Osteocyte (in vitro differentiated cells): ENCODE results near the gene TXNDC11. TPM values are rescaled to one million over a fixed set of nuclear protein-coding genes. Genes with fewer than 3 reads are reported as not detected.

Source experiments
- DNase-seq: peaks from one replicate; pipeline ENCODE4 v3.0.0; 2021; ENCODE audit warnings: mixed read lengths; ENCODE audit not compliant: unreplicated experiment; ENCODE audit errors: extremely low spot score
- H3K27ac Mint-ChIP-seq: one replicate; pipeline ENCODE4 v1.8.0; 2021; ENCODE audit warnings: mild to moderate bottlenecking, mixed read lengths; ENCODE audit not compliant: unreplicated experiment
- H3K27me3 Mint-ChIP-seq: one replicate; pipeline ENCODE4 v1.8.0; 2021; ENCODE audit warnings: mixed read lengths; ENCODE audit not compliant: unreplicated experiment
- H3K36me3 Mint-ChIP-seq: one replicate; pipeline ENCODE4 v1.8.0; 2021; ENCODE audit warnings: mixed read lengths; ENCODE audit not compliant: unreplicated experiment
- H3K4me1 Mint-ChIP-seq: one replicate; pipeline ENCODE4 v1.8.0; 2021; ENCODE audit warnings: mixed read lengths; ENCODE audit not compliant: unreplicated experiment
- H3K4me3 Mint-ChIP-seq: one replicate; pipeline ENCODE4 v1.8.0; 2021; ENCODE audit warnings: mild to moderate bottlenecking, moderate library complexity, mixed read lengths; ENCODE audit not compliant: unreplicated experiment
- H3K9me3 Mint-ChIP-seq: one replicate; pipeline ENCODE4 v1.8.0; 2021; ENCODE audit warnings: mixed read lengths; ENCODE audit not compliant: unreplicated experiment
- CTCF ChIP-seq: fragments of 200-600 bp; sonication (generic); IDR thresholded peaks from 2 replicates; pipeline ENCODE4 v1.5.0; 2021; ENCODE audit warnings: antibody characterized with exemption, mild to moderate bottlenecking, moderate library complexity
- total RNA-seq: library from RNA; stranded (reverse); gene quantifications from 2 replicates; pipeline ENCODE4 v1.2.1, GENCODE V29; 2021

The TXNDC11 gene
- total RNA-seq, 1 donor from 2014 or later = 31.9 TPM

DNA sequence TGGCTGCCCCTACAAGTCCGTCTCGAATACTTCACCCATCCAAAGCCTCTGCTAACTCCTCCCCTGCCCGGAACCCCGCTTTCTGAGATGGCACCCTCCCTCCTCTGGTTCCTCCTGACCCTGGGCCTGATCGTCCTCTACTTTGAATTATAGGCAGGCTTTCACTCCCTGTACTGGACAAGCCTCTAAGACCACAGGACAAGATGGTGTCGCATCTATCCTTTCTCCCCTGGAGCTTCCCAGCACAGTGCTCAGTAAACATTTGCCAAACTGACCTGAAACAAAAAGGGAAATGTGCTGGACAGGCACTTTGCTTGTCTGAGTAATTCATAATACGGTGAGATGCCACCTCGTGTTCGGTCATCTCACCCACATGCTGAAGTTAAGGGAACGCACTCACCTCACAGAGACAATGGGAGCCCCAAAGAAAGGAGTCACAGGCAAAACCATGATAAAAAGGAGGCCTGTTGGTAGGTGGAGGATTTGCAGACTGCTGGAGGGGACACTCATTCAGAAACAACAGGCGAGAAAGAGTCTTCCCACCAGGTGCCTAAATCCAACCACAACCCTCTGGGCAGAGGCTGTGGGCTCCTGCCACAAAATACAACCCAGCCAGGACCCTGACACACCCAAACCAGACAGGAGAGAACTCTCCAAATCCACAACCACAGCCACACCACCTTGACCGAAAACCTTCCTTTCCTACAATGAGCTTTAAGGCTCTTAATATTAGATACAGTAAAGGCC lies 46.2 kb downstream of the TXNDC11 start:
- no peak for TF ChIP-seq CTCF
- Mint-ChIP-seq H3K27me3 (no peaks in the 10 kb centered on the region), H3K27ac (no peak overlapping the region), H3K4me3 (no peak overlapping the region), H3K36me3 (peaks cover 33% of the 10 kb centered on the region), H3K4me1 (peaks cover 5% of the 10 kb centered on the region), H3K9me3 (no peaks in the 10 kb centered on the region)
- DNase-seq = peak; percentile 66

DNA sequence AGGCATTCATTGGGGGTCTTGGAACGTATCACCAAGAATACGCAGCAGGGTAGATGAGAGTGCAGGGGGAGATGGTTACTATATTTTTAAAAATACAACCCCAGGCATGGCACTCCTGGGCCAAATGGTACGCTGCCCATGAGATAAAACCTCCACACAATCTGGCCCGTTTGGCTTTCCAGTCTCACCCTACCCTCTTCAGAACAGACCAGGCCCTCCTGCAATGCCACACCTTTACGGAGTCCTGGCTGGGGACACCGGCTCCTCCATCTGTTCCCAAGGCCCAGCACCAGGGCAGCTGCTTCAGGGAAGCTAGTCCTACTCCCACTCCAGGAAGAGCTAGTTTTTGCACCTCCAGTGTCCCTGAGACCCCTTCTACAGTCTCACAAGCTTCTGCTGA lies 50.0 kb downstream of the TXNDC11 start:
- Mint-ChIP-seq H3K27me3 (no peaks in the 10 kb centered on the region), H3K9me3 (no peaks in the 10 kb centered on the region), H3K27ac (no peak overlapping the region), H3K36me3 (peaks cover 32% of the 10 kb centered on the region), H3K4me1 (peaks cover 20% of the 10 kb centered on the region), H3K4me3 (no peak overlapping the region)
- DNase-seq = peak; percentile 66
- TF ChIP-seq CTCF = no peak

DNA sequence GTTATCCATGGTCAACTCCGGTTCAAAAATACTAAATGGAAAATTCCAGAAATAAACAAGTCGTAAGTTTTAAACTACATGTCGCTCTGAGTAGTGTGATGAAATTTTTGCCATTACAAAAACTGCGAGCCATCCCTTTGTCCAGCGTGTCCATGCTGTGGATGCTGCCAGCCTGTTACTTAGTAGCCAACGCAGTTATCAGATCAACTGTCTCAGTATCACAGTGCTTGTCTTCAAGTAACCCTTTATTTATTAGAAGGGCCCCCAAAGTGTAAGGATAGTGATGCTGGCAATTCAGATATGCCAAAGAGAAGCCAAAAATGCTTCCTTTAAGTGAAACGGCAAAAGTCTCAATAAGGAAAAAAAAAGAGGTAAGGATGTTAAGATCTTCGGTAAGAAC lies 50.5 kb downstream of the TXNDC11 start:
- Mint-ChIP-seq H3K4me1 (peaks cover 20% of the 10 kb centered on the region), H3K4me3 (no peak overlapping the region), H3K9me3 (no peaks in the 10 kb centered on the region), H3K36me3 (peaks cover 35% of the 10 kb centered on the region), H3K27me3 (no peaks in the 10 kb centered on the region), H3K27ac (no peak overlapping the region)
- no peak for TF ChIP-seq CTCF
- peak; percentile 3 for DNase-seq

GRCh38 chr16:11691771-11692170 lies 50.9 kb downstream of the TXNDC11 start:
- H3K4me3 Mint-ChIP-seq = no peak overlapping the region
- peaks cover 24% of the 10 kb centered on the region for H3K4me1 Mint-ChIP-seq
- peaks cover 37% of the 10 kb centered on the region for H3K36me3 Mint-ChIP-seq
- no peak for TF ChIP-seq CTCF
- no peaks in the 10 kb centered on the region for H3K27me3 Mint-ChIP-seq
- H3K9me3 Mint-ChIP-seq = no peaks in the 10 kb centered on the region
- DNase-seq = peak; percentile 77
- H3K27ac Mint-ChIP-seq = no peak overlapping the region

DNA sequence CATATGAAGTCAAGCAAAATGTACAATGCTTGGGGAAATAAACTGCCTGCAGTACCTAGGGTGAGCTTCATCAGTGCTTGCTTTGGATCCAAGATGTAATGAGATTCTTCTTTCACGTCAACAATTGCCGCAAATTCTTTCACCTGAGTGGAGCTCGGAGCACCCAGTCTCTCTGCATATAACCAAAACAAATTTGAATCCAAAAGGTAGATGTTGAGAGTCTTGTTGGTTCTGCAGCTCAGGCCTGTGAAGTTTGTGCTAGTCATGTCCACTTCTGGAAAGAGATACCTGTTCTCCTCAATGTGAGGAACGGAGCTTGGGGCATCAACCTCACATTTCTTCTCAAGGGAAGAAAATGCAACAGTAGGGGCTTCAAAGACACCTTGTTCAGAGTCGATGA lies 51.4 kb downstream of the TXNDC11 start:
- Mint-ChIP-seq H3K4me3 (no peak overlapping the region), H3K36me3 (peaks cover 38% of the 10 kb centered on the region), H3K4me1 (peaks cover 29% of the 10 kb centered on the region), H3K9me3 (no peaks in the 10 kb centered on the region), H3K27me3 (no peaks in the 10 kb centered on the region), H3K27ac (no peak overlapping the region)
- TF ChIP-seq CTCF = no peak
- no peak for DNase-seq
